NCI-H82 (cell line): ENCODE results near the gene CTAGE8.
"Not testable (repeated sequence)": the region's sequence is repeated elsewhere in the genome, so short reads cannot be mapped to it uniquely, and the experiment has no call there.

ENCODE experiments used
- DNase-seq: peaks from one replicate; lab custom pipeline; 2025; lab: John Stamatoyannopoulos, UW

CTAGE8 gene

DNA sequence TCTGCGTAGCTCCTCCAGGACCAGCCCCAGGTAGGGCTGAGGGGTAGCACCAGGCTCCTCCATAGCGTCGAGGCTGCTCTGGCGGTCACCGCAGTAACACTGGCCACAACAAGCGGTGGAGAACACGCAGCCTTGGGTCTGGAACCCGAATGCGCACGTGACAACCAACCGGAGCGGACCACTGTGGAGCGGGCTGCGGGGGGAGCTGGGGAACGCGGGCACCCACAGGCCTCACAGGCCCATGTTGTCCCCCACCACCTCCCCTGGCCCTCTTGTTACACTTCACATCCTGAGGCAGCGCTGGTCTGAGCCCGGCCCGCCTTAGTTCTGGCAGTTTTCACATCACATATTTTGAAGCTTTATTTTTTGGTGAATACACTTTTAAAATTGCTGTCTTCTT lies at the start of gene CTAGE8:
TSS of gene CTAGE8 (minus strand) at position 101 of the 400 bp plus-strand sequence. CDS start at position 63, 38 bp downstream.
- DNase-seq: not testable (repeated sequence)

DNA sequence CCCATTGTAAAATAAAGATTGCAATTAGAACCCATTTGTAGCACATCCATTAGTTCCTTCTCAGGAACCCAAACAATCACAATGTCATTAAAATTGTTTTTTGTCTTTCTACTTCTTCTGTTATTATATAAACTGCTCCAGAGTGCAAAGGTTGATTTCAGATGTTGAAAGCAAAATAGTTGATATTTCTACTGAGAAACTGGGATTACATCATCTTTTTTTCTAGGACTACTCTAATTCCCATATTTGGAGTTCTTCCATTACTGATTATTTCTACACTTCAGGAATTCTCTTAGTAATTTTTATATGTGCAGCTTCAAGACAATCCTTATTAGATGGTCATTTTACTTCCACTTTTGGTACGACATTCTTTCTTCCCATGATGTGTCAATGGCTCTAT lies 48.4 kb upstream of the CTAGE8 start:
- not testable (repeated sequence) for DNase-seq

GRCh38 chr7:144311872-144312469 lies 42.9 kb upstream of the CTAGE8 start, which contains the start of gene OR2A1:
Gene OR2A1 (plus strand): TSS chr7:144312419. CDS start chr7:144318125, 5,706 bp downstream.
- DNase-seq: not testable (repeated sequence)

GRCh38 chr7:144311218-144311617 lies 42.1 kb upstream of the CTAGE8 start:
- DNase-seq: not testable (repeated sequence)

GRCh38 chr7:144309702-144310101 lies 40.6 kb upstream of the CTAGE8 start:
- not testable (repeated sequence) for DNase-seq

GRCh38 chr7:144305156-144305555 lies 36.1 kb upstream of the CTAGE8 start:
- DNase-seq: not testable (repeated sequence)

DNA sequence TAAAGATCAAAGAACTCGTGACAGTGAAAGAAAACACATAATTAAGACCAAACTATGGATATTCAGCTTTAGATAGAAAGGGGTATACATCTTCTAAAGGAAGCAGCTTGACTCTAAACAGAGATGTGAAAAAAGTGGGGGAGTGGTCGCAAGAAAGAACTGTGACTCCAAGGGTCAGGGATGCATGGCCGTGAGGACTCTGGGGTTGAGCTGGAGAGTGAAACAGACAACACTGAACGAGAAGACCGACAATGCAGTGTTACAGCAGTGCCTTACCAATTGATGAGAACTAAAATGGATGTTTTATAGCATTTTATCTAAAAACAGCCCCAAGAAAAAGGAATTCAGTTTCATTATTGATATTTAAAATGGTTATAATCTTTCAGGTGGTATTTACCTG lies 34.5 kb upstream of the CTAGE8 start:
- not testable (repeated sequence) for DNase-seq

DNA sequence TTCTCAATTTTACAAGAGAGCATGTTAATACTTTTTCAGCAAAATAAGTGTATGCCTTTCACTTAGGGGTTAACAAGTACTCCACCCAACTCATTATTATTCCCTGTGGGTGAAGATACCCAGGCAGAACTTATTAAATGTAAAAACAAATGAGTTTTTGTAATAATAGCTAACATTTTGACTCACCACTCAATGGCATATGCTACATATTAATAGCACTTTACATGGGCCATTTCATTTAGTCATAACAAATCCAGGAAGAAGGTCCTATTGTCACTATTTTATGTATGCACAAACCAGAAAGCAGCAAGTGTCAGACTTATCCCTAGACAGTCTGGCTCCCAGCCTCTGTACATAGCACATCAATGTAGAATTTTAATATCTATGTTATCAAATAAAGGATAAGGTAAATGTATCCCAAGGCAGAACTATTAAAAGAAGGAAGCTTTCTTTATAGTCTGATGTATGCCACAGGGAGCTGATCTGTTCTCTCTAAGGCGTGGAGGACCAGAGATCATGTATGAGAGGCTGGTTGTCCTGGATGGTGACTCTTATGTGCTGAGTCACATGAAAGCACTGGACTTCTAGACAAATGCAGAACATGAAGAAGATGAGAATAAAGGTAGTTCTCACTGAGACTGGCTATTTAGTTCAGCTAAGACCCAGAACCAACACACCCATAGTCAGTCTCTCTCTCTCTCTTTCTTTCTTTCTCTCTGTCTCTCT lies 33.7 kb upstream of the CTAGE8 start:
- DNase-seq: not testable (repeated sequence)

DNA sequence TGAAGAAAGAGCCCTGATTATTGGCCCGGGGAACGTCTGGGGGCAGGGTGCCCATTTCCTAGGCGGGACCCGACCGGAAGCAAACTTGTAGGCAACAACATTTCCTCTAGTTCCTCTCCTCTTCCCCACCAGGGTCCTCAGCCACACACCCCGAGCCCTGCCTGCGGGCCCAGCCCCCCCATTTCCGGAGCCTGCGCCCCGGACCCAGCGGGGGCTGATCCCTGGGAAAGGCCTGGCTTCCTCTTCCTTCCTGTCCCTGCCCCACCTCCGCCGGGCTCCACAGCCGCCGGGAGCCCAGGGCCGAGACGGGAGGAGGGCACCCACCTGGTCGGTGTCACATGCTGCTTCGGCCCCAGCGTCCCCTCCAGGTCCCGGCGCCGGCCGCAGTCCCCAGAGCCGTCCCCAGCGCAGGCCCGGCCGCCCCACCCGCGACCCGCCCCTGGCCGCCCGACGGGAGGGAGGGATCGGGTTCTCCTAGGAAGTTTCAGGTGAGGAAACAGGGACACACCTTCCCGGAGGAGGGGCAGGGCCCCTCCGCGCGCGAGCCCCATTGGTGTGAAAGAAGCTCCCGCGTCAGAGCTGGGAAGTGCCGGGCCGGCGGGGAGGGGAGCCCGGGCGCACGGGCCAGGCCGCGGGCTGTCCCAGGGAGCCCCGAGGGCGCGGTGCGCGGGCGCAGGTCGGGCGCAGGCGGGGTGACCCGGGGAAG lies 24.9 kb upstream of the CTAGE8 start:
- DNase-seq: not testable (repeated sequence)

DNA sequence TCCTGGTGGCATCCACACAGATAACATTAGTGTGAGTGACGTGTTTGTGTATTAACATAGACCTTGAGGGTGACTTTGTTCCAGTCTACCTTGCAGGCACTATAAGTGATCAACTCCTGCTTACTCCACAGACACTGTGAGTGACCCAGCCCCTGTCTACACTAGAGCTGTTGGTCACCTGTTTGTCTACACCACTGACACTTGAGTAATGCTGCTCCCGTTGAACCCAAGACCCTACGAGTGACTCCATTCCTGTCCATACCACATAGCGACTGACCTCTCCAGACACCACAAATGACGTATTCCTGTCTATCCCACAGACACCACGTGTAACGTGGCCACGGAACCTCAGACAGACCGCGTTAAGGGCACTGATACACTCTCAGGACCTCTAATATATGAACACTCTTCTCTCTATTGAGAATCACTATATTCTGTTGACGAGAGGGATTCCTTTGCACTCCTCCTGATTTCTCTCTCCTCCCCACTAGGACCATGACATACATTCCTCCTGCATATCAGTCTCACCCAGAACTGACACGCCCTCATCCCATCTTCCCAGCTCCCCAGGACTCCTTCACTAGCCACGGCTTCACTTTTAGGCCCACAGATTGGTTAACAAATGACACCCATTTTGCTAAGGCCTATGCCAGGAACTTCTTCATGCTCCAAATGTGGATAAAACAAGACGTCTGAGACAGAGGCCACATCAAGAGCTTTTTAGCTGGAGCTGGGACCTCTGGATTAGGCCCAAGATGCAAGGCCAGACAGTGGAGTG lies 23.5 kb upstream of the CTAGE8 start:
- DNase-seq: not testable (repeated sequence)

DNA sequence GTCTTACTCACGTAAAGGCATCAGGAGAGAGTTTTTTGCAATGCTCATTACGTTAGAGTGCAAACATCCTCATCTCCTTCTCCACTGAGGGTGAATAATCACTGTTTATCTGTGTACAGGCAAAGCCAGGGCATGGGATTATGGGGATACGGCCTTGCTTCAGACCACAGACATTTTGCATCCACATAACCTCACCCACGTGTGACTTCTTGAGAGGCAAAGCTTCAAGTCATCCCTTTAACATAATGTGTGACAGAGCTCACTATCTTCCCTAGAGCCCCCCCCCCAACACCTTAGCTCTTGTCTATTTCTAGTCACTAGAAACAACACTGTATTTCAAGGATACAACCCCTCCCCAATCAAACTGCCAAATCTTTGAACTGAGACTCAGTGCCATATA lies 22.5 kb upstream of the CTAGE8 start:
- DNase-seq: not testable (repeated sequence)

GRCh38 chr7:144287171-144287784 lies 18.2 kb upstream of the CTAGE8 start:
- not testable (repeated sequence) for DNase-seq

DNA sequence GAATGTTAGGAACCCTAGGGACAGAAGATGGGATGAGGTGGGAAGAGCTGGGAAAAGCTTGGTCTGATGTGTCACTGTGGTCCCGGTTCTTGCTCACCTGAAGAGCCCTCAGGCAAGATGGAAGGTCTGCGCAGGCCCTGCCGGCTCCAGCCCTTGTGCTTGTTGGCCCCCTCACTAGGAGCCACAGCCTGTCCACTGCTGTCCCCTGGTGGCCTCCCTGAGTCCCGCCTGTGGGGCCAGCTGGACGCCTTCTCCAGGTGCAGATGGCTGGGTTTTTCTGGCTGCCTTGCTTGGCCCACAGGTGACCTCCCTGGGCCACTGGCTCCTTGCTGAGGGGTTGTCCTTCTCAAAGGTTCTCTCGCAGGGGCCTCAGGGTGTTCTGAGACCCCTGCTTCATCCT lies 14.6 kb upstream of the CTAGE8 start:
- not testable (repeated sequence) for DNase-seq

GRCh38 chr7:144282490-144282889 lies 13.4 kb upstream of the CTAGE8 start:
- DNase-seq: not testable (repeated sequence)

DNA sequence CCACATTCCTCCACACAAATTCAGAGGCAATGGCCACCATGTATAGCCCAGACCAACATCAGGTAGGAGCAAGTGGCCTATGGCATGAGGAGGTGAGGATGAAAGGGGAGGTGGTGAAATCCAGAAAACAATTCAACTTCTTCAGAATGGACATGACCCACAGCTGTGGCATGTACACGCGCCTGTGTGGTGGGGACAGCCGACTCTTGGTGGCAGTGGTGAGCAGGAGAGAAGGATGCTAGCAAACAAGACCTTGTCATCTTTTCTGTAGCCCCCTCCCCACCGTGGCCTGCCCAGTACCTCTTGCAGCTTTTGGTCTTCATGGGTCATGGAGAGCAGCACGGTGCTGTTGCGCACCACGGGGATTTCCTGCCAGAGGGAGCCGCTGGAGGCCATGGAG lies 12.9 kb upstream of the CTAGE8 start:
- not testable (repeated sequence) for DNase-seq

DNA sequence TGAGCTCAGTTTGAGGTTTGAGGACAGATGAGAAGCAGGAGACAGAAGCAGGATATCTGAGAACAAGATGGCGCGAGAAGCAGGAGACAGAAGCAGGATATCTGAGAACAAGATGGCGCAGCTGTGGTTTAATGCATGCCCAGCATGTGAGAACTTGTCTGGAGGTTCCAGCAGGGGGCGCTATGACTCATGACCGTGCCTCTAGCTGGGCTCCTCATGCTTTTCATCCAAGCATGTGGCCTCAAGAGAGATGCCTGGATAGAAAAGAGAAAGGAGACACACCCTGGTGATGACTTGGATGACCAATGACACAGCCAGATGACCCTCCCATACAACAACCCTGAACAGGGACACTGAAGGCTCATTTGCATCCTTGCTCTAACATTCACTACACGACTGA lies 10.9 kb upstream of the CTAGE8 start:
- DNase-seq: not testable (repeated sequence)

DNA sequence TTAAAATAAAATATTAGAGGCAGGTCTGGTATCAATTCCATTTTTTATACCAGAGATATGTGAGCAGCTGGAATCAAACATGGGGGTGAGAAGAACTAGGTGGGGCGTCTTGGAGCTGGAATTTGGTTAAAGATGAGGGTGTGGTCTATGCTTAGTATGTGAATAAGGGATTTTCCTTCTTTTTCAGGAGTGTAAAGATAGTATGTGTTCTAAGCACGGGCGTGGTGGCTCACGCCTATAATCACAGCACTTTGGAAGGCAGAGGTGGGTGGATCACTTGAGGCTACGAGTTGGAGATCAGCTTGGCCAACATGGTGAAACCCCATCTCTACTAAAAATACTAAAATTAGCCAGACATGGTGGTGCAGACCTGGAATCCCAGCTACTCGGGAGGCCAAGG lies 6.2 kb upstream of the CTAGE8 start:
- DNase-seq: not testable (repeated sequence)

DNA sequence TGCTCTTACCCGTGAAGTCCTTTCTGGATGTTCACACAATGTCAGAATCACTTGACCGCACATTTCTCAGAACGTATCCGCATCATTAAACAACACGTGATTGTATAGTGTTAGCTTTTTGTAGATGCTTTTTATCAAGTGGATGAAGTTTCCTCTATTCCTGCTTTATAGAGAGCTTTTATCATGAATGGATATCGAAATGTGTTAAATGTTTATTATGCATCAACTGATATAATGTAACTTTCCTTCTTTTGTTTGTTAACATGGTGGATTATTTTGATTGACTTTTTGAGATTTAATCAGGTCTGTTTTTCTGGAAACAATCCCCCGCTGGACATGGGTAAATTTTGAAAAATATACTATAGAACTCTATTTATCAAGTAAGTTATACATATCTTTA lies 4.4 kb downstream of the CTAGE8 start, which contains the start of gene OR2A7:
TSS of gene OR2A7 (minus strand) at position 101 of the 400 bp plus-strand sequence. CDS start 5,164 bp downstream, outside the sequence.
- DNase-seq: not testable (repeated sequence)

DNA sequence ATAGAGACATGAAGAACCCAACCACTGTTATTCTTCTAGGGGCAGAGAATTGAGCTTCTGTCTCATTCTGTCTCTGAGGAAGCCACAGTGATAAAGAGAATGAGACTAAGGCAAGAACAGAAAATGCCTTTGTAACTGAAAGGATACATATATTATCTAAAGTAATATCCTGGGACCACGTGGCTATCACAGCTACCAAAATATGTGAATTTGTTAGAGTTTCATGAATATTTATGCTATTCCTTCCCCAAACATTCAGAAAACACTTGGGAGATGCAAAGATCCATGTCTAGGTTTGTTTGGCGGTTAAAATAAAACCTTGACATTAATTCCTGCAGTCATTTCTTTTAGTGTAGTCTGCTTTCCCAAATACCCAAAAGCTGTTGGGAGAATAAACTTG lies 7.0 kb downstream of the CTAGE8 start:
- not testable (repeated sequence) for DNase-seq

GRCh38 chr7:144259067-144259466 lies 10.0 kb downstream of the CTAGE8 start:
- DNase-seq: not testable (repeated sequence)

GRCh38 chr7:144256112-144256511 lies 13.0 kb downstream of the CTAGE8 start:
- DNase-seq: no peak
